Lower lobe of right lung (tissue), 2 donors: ENCODE results near the gene CMKLR1. TPM values are rescaled to one million over a fixed set of nuclear protein-coding genes. Genes with fewer than 3 reads are reported as not detected.
A peak's percentile ranks its signal among the peaks of the same experiment; 100 is the strongest.

Experiments
- ATAC-seq, 2 donors: fragments of 200-7000 bp; cut with Tn5 transposase; one replicate each; pipeline ENCODE4 v1.9.1; 2020 to 2022; ENCODE audit warnings: mild to moderate bottlenecking in 2 of 2, moderate library complexity in 2 of 2
- DNase-seq: peaks from one replicate; pipeline ENCODE4 v3.0.0-alpha.2; 2020
- H3K27ac ChIP-seq: fragments of 200-600 bp; one replicate; pipeline ENCODE4 v1.8.0; 2022
- H3K27me3 ChIP-seq: fragments of 200-600 bp; one replicate; pipeline ENCODE4 v1.8.0; 2022; ENCODE audit warnings: low read depth
- H3K36me3 ChIP-seq: fragments of 200-600 bp; one replicate; pipeline ENCODE4 v1.8.0; 2022; ENCODE audit warnings: mild to moderate bottlenecking
- H3K4me1 ChIP-seq: fragments of 200-600 bp; one replicate; pipeline ENCODE4 v1.8.0; 2022
- H3K4me3 ChIP-seq: fragments of 200-600 bp; one replicate; pipeline ENCODE4 v1.8.0; 2022; ENCODE audit warnings: mild to moderate bottlenecking
- H3K9me3 ChIP-seq: fragments of 200-600 bp; one replicate; pipeline ENCODE4 v1.8.0; 2022
- intact Hi-C: fragments of 100-400 bp; cut with DNase I; formaldehyde crosslinking; loops from one replicate; pipeline ENCODE4 v1.11.0; 2022
- total RNA-seq: library from RNA; stranded (reverse); fragmentation: NEBNext Ultra II Directional; extraction: Animal tissue kit (Norgen Biotek cat#: 25700); gene quantifications from one replicate; pipeline ENCODE4 v1.2.1, GENCODE V29; 2021
- TF ChIP-seq, protein P1 (sequence below): fragments of 200-600 bp; IDR thresholded peaks from one replicate; pipeline ENCODE4 v1.8.0; 2022; ENCODE audit warnings: antibody characterized with exemption, mild to moderate bottlenecking
- donor health status: DM: no; HTN: yes; CAD: no; lungs with severe emphysema.

CMKLR1 gene
- total RNA-seq, 1 donor from 2014 or later: 25.6 TPM

GRCh38 chr12:108341854-108342847, 3.0 kb upstream of the CMKLR1 start:
- ATAC-seq (no peak), DNase-seq (no peak)
- Histone ChIP-seq H3K36me3 (no peaks in the 10 kb centered on the region), H3K4me3 (no peak overlapping the region), H3K27me3 (no peaks in the 10 kb centered on the region), H3K9me3 (no peaks in the 10 kb centered on the region), H3K4me1 (peaks cover 15% of the 10 kb centered on the region), H3K27ac (no peak overlapping the region)
- intact Hi-C loops: no loop called here
- TF ChIP-seq, protein P1, sequence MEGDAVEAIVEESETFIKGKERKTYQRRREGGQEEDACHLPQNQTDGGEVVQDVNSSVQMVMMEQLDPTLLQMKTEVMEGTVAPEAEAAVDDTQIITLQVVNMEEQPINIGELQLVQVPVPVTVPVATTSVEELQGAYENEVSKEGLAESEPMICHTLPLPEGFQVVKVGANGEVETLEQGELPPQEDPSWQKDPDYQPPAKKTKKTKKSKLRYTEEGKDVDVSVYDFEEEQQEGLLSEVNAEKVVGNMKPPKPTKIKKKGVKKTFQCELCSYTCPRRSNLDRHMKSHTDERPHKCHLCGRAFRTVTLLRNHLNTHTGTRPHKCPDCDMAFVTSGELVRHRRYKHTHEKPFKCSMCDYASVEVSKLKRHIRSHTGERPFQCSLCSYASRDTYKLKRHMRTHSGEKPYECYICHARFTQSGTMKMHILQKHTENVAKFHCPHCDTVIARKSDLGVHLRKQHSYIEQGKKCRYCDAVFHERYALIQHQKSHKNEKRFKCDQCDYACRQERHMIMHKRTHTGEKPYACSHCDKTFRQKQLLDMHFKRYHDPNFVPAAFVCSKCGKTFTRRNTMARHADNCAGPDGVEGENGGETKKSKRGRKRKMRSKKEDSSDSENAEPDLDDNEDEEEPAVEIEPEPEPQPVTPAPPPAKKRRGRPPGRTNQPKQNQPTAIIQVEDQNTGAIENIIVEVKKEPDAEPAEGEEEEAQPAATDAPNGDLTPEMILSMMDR: no peak

GRCh38 chr12:108341356-108341755, 2.2 kb upstream of the CMKLR1 start:
- Histone ChIP-seq H3K36me3 (no peaks in the 10 kb centered on the region), H3K9me3 (no peaks in the 10 kb centered on the region), H3K4me3 (no peak overlapping the region), H3K27me3 (no peaks in the 10 kb centered on the region), H3K27ac (no peak overlapping the region), H3K4me1 (peaks cover 15% of the 10 kb centered on the region)
- intact Hi-C loops: no loop called here
- DNase-seq (no peak), ATAC-seq (no peak)
- TF ChIP-seq, protein P1: no peak

DNA sequence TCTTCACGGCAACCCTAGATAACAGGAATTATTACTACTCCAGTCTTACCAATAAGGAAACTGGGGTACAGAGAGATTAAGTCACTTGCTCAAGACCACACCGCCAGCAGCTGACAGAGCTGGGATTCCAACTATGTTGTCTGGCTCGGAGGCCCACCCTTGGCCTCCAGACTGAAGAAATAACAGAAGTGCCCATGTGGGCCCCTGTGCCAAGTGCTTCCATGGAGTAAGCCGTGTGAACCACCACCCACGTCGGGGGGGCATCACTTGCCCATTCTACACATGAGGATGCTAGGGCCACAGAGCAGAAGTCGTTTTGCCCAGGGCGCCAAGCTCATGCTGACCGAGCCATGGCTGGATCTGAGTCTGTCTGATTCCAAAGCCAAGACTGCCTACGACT, 926 bp upstream of the CMKLR1 start:
- intact Hi-C loops: no loop called here
- H3K27ac ChIP-seq: peak overlapping the region; percentile 72
- ATAC-seq: no peak

GRCh38 chr12:108337235-108338223, 1.6 kb downstream of the CMKLR1 start:
- intact Hi-C loops: no loop called here
- Histone ChIP-seq H3K9me3 (no peaks in the 10 kb centered on the region), H3K4me3 (peak overlapping the region; percentile 57), H3K4me1 (peaks cover 45% of the 10 kb centered on the region), H3K27me3 (no peaks in the 10 kb centered on the region), H3K36me3 (no peaks in the 10 kb centered on the region), H3K27ac (peak overlapping the region; percentile 48)
- DNase-seq (no peak), ATAC-seq (peak in 1 of 2 donors; percentile 41)
- TF ChIP-seq, protein P1: peak; percentile 56

More for the DNA sequence above, 926 bp upstream of the CMKLR1 start:
- DNase-seq: peak; percentile 53
- no peaks in the 10 kb centered on the region for H3K27me3 ChIP-seq
- H3K36me3 ChIP-seq: no peaks in the 10 kb centered on the region
- peaks cover 22% of the 10 kb centered on the region for H3K4me1 ChIP-seq
- no peaks in the 10 kb centered on the region for H3K9me3 ChIP-seq
- peak overlapping the region; percentile 57 for H3K4me3 ChIP-seq
- TF ChIP-seq, protein P1: no peak
